NCI-H446 (cell line): ENCODE data around the gene STK32B.

Experiments
- DNase-seq, 2 experiments: peaks; one replicate each; lab custom pipeline; 2025; lab: John Stamatoyannopoulos, UW

STK32B gene

GRCh38 chr4:5069901-5070300 is 18.6 kb downstream of the STK32B start:
- DNase-seq = no peak

DNA sequence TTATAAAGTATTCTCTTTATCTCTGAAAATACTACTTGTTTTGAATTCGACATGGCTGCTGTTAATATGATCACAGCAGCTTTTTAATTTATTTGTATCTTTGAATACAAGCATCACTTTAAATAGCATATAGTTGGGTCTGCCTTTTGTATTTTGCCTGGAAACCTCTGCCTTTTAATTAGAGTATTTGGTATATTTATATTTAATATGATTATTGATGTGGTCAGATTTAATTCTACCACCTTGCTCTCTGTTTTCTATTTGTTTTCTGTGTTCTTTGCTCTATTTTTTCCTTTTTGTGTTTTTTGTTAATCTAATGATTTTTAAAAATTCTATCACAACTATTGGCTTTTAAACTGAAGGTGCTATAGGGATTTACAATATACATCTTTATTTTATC is 21.7 kb downstream of the STK32B start:
- no peak for DNase-seq

GRCh38 chr4:5078009-5078408 is 26.7 kb downstream of the STK32B start:
- DNase-seq = no peak

DNA sequence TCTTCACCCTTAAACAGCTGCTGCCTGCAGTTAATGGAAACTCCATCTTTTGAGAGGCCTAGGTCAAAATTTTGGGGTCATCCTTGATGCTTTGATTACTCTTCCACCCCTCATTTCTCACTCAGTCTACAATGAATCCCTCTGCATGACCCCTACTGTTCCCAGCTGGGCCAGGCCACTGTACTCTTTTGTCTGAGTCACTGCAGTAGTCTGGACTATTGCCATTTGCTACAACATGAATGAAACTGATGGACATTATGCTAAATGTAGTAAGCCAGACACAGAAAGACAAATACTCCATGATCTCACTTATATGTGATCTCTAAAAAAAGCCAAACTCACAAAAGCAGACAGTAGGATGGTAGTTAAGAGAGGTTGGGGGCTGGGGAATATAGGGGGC is 28.3 kb downstream of the STK32B start:
- no peak for DNase-seq

DNA sequence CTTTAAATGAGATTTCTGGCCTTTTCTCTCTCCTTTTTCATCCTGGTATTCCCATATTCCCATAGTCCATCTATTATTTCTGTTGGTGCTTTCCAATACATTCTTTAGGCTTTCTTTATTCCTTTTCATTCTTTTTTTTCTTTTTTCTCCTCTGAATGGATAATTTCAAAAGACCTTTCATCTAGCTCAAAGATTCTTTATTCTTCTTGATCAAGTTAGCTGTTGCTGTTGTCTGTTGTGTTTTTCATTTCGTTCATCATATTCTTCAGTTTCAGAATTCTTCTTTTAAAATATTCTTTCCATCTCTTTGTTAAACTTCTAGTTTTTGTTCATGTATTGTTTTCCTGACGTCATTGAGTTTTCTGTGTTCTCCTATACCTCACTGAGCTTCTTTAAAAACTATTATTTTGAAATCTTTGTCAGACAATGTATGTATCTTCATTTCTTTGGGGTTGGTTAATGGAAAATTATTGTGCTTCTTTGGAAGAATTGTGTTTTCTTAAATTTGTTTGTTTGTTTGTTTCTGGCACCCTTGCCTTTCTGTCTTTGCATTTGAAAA is 30.2 kb downstream of the STK32B start:
- DNase-seq = no peak

- DNase-seq = no peak
These were observed 31.1 kb downstream of the STK32B start for GRCh38 chr4:5082376-5082775.

DNA sequence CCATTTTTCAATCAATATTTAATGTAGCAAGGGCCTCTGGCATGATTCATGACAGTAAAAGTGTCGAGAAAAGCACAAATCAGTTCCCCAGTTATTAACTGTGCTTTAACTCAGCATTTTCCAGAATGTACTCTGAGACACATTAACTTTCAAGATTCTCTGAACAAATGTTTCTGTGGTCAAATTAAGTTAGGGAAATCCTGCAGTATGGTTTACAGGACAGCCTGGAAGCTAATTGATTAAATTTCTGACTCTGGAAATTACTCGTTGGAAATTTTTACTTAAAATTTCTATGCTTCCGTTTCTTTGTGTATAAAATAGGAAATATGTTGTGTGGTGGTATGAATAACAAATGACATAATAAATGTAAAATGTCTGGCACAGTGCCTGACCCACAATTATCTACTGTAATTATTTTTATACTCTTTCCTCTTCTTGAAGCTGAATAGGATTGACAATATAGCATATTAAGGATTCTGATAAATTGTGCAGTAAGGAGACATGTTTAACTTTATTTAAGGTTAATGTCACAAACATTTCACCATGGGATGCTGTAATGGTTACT is 33.7 kb downstream of the STK32B start:
- no peak for DNase-seq

GRCh38 chr4:5086535-5086934 is 35.3 kb downstream of the STK32B start:
- no peak for DNase-seq

GRCh38 chr4:5096261-5096660 is 45.0 kb downstream of the STK32B start:
- no peak for DNase-seq

DNA sequence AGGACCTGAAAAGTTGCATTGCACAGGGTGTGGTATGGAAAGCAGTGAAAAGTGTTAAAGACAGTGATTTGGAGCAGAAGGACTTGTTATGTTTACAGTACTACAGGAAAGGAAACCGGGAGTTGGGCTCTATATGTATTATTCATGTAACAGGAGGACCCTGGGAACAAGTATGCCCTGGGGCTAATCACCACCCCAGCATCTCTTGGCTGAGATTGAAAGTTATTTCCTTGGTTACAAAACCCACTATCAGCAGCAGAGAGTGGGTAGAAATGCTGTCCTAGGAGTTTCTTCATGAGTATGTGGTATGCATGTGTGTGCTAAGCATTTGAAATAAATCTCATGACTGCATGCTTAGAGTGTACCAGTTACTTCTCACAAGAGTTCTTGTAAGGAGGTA is 46.9 kb downstream of the STK32B start:
- DNase-seq = no peak

- DNase-seq = no peak
These were observed 49.1 kb downstream of the STK32B start for GRCh38 chr4:5100336-5100735.

GRCh38 chr4:5100986-5101385 is 49.7 kb downstream of the STK32B start:
- no peak for DNase-seq

GRCh38 chr4:5101571-5101970 is 50.3 kb downstream of the STK32B start:
- DNase-seq = no peak

- DNase-seq = no peak
These were observed 59.6 kb downstream of the STK32B start for GRCh38 chr4:5110901-5111300.

DNA sequence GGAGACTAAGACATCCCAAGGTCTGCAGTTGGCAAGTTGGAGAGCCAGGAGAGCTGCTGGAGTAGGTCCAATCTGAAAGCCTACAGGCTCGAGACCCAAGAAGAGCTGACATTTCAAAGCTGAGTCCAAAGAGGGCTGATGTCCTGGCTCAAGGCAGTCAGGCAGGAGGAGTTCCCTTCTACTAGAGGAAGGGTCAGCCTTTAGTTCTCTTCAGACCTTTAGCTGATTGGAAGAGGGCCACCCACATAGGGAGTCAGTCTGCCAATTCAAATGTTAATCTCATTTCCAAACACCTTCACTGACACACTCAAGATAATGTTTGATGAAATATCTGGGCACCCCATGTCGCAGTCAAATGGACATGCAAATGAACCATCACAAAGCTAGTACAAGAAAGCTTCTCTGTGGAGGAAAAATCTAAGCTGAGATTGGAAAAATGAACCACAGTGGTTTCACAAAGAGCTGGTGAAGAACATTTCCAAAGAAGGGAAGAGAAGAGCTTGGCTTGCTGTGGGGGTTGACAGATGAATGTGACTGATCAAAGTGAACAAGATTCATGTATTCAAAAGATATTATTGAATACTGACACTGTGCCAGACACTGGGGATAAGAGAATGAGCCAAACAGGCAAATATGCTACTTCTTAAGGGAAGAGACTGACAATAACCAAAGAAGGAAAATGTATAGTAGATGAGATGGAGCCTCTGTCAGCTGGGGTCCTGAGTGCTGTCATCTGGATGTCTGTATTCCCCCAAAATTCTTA is 61.2 kb downstream of the STK32B start:
- no peak for DNase-seq

DNA sequence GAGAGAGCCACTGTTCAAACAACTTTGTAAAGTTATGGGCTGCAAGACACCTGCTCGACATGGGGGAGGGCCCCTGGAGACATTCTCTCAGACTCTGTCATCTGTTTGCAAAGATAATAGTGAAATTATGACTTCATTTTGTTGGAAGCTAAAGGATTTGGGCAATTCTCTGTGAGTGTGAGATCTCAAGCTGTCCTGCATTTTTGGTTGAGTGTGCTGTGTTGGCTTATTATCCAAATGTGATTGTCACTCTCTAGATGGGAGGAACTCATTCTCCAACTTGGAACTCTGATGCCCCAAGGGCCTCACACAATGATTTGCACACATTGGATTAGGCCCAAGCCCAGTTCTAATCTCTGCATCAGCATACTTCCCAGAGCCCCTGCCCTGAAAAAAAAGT is 63.7 kb downstream of the STK32B start:
- no peak for DNase-seq

DNA sequence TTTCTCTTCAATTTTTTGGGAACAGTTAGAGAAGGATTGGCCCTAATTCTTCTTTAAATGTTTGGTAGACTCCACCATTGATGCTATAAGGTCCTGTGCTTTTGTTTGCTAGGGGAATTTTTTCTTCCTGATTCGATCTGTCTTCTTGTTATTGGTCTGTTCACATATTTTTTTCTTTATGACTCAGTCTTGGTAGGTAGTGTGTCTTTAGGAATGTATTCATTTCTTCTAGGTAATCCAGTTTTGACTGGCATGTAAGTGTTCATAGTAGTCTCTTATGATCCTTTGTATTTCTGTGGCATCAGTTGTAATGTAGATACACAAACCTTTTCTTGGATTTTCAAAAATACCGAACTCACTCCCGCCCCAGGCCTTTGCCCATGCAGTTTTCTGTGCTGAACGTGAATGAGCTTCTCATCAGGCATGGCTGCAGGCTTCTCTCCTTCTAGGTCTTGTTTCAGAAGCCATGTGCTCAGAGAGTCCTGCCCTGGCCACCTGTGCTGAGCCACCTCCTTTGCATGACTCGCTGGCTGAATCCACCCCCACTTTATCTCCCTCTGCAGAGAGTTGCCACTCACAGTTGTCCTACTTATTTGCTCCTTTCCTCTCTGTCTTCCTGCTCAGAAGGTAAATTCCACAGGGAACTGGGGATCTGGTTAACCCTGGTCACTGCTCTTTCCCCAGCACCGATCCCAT is 67.0 kb downstream of the STK32B start:
- DNase-seq = no peak

GRCh38 chr4:5118994-5119835 is 67.9 kb downstream of the STK32B start:
- DNase-seq = no peak

DNA sequence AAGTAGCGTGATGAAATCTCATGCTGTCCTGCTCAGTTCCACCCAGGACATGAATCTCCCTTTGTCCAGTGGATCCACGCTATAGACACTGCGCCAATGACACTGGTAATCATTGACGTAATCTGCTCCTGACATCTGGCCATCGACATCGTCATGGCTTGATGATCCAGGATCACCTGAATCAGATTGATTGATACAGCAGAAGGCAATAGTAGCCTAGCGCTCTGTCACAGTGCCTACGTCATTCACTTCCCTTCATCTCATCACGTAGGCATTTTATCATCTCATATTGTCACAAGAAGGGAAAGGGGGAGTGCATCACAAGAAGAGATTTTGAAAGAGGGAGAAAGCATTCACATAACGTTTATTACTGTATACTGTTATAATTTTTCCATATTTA is 68.8 kb downstream of the STK32B start:
- no peak for DNase-seq

DNA sequence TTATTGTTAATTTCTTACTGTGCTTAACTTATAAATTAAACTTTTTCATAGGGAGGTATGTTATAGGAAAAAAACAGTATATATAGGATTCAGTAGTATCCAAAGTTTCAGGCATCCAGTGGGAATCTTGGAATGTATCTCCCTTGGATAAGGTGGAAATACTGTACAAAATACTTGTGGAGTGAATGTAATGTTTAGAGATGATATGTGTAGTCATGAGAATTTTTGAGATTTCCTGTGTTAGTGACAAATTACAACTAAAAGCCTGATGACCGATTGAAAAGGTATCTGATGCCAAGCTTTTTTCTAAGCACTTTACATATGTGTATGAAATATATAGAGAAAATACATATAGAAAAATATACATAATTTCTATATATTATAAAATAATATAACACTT is 69.2 kb downstream of the STK32B start:
- DNase-seq = no peak

DNA sequence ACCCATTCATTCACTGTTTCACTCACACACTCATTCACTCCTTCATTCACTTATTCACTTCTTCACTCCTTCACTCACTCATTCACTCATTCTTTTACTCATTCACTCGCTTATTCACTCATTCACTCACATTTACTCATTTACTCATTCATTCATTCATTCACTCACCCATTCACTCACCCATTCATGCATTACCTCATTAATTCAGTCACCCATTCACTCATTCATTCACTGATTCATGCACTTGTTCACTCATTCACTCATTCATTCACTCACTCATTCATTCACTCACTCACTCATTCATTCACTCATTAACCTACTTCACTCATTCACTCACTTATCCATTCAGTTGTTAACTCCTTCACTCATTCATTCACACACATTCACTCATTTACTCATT is 70.8 kb downstream of the STK32B start:
- no peak for DNase-seq

GRCh38 chr4:5124876-5125275 is 73.6 kb downstream of the STK32B start:
- DNase-seq = no peak
